Ecto neural progenitor cell (in vitro differentiated cells): ENCODE results near the gene HIC1.

Experiments
- DNase-seq: peaks from one replicate; pipeline ENCODE4 v3.0.0-alpha.2; 2018; ENCODE audit warnings: low spot score

The HIC1 gene

DNA sequence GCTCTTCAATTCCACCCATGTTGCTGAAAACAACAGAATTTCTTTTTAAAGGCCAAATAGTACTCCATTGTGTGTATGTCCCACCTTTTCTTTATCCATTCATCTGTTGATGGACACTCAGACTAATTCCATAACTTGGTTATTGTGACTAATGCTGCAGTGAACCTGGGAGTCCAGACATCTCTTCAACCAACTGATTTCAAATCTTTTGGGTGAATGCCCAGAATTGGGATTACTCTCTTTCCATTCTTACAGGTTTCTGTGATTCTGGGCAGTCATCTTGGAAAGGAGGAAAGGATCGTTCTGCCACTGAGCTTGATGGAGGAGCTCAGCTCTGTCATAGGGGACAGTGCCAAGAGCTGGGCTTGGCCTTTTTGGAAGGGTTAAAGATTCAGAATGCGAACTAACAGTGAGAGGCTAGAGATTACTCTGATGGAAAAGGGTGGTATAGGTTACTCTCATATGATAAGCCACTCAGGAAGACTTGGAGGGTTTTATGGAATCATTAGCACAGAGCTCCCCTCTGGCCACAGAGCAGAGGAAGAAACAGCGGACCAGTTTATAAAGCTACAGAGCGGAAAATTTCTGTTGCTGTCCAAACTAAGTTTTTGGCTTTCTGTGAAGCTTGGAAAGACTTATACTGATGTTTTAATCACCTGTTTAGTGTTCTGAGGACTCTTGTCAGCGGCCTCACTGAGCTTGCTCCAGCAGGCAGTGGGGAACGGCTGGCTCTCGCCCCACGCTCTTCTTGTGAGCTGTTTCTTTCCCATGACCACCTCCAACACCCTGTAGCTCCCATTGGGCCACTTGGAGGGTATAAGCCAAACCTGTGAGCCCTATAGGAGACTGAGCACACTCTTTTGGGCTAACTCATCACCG is 48.3 kb downstream of the HIC1 start:
- DNase-seq, result no peak

DNA sequence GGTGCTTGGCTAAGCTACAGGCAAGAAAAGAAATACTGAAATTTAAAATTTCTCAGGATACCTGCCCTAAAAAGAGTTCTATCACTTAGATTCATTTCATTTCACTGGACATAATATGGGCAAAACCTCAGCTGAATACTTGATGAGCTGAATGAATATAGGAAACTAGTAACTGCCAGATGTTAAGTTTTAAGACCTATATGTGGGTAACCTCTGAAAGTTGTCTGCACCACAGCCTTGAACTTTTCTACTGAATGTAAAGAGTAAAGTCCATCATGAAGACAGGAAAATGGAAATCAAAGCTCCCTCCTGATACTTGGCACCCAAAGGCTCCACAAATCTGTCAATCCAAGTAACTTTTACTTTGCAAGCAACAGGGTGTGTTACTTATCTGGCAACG is 50.8 kb downstream of the HIC1 start:
- DNase-seq, result no peak

- DNase-seq, result no peak
These were observed 51.5 kb downstream of the HIC1 start for GRCh38 chr17:2106308-2106955.

DNA sequence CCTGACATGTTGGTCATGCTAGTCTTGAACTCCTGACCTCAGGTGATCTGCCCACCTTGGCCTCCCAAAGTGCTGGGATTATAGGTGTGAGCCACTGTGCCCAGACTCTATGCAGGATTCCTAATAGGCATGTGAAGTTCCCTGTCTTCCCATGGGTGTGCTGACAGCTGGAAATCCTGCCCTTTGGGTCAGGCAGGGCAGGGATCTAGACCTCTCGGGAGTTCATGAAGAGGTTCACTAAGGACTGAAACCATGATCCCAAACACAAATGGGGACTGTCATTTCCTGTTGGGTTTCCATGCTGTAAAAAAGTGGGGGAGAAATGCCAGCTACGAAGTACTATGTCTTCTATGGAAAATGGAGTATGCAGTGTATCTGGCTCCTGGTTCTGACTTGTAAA is 52.1 kb downstream of the HIC1 start:
- DNase-seq, result no peak

- DNase-seq, result no peak
These were observed 52.6 kb downstream of the HIC1 start for GRCh38 chr17:2107506-2107905.

DNA sequence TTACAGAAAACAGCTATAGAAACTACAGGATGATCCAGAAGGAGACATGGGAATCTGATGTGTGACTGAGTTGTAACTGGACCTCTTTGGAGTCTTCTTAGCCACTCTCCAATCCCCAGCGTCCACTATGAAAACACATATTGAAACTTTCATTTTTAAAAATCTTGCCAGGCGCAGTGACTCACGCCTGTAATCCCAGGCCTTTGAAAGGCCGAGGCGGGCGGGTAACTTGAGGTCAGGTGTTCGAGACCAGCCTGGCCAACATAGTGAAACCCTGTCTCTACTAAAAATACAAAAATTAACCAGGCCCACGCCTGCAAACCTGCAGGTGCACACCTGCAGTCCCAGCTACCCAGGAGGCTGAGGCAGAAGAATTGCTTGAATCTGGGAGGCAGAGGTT is 53.3 kb downstream of the HIC1 start:
- no peak for DNase-seq

GRCh38 chr17:2110436-2110835 is 55.5 kb downstream of the HIC1 start:
- no peak for DNase-seq

DNA sequence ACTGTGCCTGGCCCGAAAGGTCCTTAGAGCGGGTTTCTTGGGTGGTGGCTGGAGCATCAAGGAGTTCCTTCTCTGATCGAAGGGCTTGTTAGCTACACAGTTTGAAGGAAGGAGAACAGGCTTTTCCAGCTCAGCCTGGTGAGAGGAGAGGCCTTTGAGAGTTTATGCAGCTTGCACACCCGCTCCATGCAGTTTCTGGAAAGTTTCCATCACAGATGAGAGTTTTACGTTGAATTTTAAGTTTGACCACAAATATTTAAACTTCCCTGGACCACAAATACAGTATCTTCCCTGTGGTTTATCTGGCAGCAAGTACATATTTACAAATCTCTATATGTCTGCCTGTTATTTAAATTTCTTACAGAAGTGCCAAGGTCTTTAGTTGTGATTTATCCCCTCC is 56.8 kb downstream of the HIC1 start:
- no peak for DNase-seq
